Tibial artery (tissue), 4 donors: ENCODE results near the gene NFIB.

Experiments used
- DNase-seq, 2 donors: peaks; one replicate each; pipeline ENCODE4 v3.0.0-alpha.2; 2019
- H3K27ac ChIP-seq, 2 donors: fragments of 200-600 bp; sonication (generic) in 1 of 2; 1 replicate in 1 of 2; 2 replicates in 1 of 2; pipeline ENCODE4 v1.5.1; 2018 to 2019; ENCODE audit warnings: mild to moderate bottlenecking in 1 of 2
- H3K27me3 ChIP-seq, 2 donors: fragments of 200-600 bp; sonication (generic) in 1 of 2; one replicate each; pipeline versions ENCODE4 v1.5.1 to v1.6.0; 2016 to 2019
- H3K36me3 ChIP-seq, 3 donors: fragments of 200-600 bp; sonication (generic) in 2 of 3; one replicate each; pipeline ENCODE4 v1.5.1; 2016 to 2019; ENCODE audit warnings: mild to moderate bottlenecking in 2 of 3
- H3K4me1 ChIP-seq, 4 donors: fragments of 200-600 bp; sonication (generic) in 2 of 4; 1 replicate in 3 of 4; 2 replicates in 1 of 4; pipeline ENCODE4 v1.5.1; 2016 to 2019
- H3K4me3 ChIP-seq, 2 donors: fragments of 200-600 bp; sonication (generic) in 1 of 2; 1 replicate in 1 of 2; 2 replicates in 1 of 2; pipeline ENCODE4 v1.5.1; 2018 to 2019; ENCODE audit warnings: mild to moderate bottlenecking in 2 of 2
- H3K9me3 ChIP-seq, 3 donors: fragments of 200-600 bp; sonication (generic) in 1 of 3; one replicate each; pipeline ENCODE4 v1.5.1; 2016 to 2019
- intact Hi-C: fragments of 100-400 bp; cut with DNase I; formaldehyde crosslinking; loops from one replicate; pipeline ENCODE4 v1.15.0; 2023; ENCODE audit warnings: low total_unique reads
- TF ChIP-seq, protein P1 (sequence below), 2 experiments: fragments of 200-600 bp in 1 of 2; fragments of 450-650 bp in 1 of 2; IDR thresholded peaks; one replicate each; pipeline ENCODE4 v1.5.1; 2017 to 2019; ENCODE audit warnings: antibody characterized with exemption in 2 of 2, mild to moderate bottlenecking in 1 of 2, moderate library complexity in 1 of 2

The NFIB gene

DNA sequence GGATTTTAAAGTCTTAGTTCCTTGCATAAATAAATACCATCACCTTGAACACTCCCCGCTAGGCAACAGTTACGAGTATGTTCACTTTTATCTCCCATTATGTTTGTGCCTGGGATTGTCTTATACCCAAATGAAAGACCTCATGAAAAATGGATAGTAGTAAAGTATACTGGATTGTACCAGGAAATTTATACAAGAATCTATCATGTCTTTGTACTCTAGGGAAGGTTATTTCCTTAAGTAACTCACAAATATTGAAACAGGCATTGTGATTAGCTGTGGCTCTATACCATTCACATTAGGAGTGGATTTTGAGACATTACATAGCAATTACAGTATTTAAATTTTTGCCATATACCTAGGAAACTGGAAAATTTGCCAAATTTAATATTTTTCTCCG, 24.0 kb downstream of the NFIB start:
- Histone ChIP-seq H3K4me1 (peaks cover 0 to 80% (median 22%) of the 10 kb centered on the region in 4 donors), H3K36me3 (no peaks in the 10 kb centered on the region), H3K9me3 (no peaks in the 10 kb centered on the region), H3K27me3 (no peaks in the 10 kb centered on the region), H3K4me3 (no peak overlapping the region), H3K27ac (no peak overlapping the region)
- no peak for DNase-seq
- intact Hi-C loops, result no loop called here
- TF ChIP-seq, protein P1, sequence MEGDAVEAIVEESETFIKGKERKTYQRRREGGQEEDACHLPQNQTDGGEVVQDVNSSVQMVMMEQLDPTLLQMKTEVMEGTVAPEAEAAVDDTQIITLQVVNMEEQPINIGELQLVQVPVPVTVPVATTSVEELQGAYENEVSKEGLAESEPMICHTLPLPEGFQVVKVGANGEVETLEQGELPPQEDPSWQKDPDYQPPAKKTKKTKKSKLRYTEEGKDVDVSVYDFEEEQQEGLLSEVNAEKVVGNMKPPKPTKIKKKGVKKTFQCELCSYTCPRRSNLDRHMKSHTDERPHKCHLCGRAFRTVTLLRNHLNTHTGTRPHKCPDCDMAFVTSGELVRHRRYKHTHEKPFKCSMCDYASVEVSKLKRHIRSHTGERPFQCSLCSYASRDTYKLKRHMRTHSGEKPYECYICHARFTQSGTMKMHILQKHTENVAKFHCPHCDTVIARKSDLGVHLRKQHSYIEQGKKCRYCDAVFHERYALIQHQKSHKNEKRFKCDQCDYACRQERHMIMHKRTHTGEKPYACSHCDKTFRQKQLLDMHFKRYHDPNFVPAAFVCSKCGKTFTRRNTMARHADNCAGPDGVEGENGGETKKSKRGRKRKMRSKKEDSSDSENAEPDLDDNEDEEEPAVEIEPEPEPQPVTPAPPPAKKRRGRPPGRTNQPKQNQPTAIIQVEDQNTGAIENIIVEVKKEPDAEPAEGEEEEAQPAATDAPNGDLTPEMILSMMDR (IDR thresholded peaks at IDR 0.05), result no peak

DNA sequence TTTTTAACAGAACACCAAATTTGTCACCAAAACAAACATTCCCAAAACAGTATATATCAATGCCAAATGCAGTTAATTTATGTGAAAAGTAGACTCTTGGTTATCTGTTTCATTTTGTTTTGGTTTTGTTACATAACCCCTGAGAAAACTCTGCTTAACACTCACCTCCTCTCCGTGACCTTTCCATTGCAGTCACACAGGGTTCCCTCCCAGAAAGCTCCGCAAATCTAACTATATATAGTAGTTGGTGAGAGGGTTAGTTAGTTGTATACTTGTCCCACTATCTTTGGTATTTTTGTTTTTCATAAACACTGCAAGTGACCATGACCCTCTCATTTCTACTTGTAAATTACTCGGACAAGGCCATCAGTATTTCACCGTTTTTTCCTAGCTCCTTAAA, 25.5 kb downstream of the NFIB start:
- DNase-seq, result no peak
- intact Hi-C loops, result no loop called here

DNA sequence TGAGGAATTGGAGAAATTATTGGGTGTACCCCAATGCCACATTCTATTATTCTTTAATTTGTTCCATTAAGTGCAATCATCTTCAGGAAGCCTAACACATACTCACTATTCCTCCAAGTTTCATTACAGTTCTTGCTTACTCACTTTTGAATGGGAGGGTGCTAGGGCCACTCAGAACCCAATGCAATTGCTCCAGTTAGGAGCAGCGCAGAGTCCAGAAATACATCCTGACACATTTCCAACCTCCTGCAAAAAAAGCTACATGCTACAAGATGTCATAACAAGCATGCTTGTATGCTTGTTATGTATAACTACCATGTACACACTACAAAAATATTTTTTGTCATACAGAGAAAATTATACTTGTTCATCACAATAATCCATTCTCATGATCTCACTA, 27.8 kb downstream of the NFIB start:
- intact Hi-C loops, result no loop called here
- TF ChIP-seq, protein P1 (IDR thresholded peaks at IDR 0.05), result no peak
- Histone ChIP-seq H3K9me3 (no peaks in the 10 kb centered on the region), H3K36me3 (no peaks in the 10 kb centered on the region), H3K4me3 (no peak overlapping the region), H3K27me3 (no peaks in the 10 kb centered on the region), H3K27ac (no peak overlapping the region), H3K4me1 (peaks cover 0 to 83% (median 28%) of the 10 kb centered on the region in 4 donors)
- DNase-seq, result no peak

More for the DNA sequence above, 25.5 kb downstream of the NFIB start:
- Histone ChIP-seq H3K4me1 (peaks cover 0 to 80% (median 22%) of the 10 kb centered on the region in 4 donors), H3K4me3 (no peak overlapping the region), H3K27me3 (no peaks in the 10 kb centered on the region), H3K36me3 (no peaks in the 10 kb centered on the region), H3K27ac (peak overlapping the region in 1 of 2 donors; percentile 21), H3K9me3 (no peaks in the 10 kb centered on the region)
- TF ChIP-seq, protein P1 (IDR thresholded peaks at IDR 0.05), result no peak

DNA sequence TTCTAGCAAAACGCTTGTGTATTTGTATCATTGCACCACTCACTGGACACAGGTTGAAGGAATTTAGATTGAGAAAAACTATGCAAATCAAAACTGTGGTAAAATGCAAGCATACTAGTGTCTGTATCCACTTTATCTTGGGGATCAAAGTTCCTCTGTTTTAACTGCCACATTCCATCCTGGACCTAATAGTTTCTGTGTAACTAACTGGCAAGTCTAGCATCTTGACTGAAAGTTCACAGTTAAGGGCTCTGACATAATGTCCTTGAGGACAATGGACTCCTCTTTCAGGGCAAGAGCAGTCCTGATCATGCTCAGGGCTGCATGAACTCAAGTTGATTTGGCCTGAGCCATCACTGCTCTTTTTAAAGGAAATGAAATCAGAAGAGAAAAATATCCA, 30.7 kb downstream of the NFIB start:
- H3K4me3 ChIP-seq, result no peak overlapping the region
- intact Hi-C loops, result no loop called here
- TF ChIP-seq, protein P1 (IDR thresholded peaks at IDR 0.05), result no peak
- H3K4me1 ChIP-seq, result peaks cover 0 to 85% (median 27%) of the 10 kb centered on the region in 4 donors
- no peak for DNase-seq
- no peaks in the 10 kb centered on the region for H3K36me3 ChIP-seq
- H3K27ac ChIP-seq, result no peak overlapping the region
- H3K9me3 ChIP-seq, result no peaks in the 10 kb centered on the region
- no peaks in the 10 kb centered on the region for H3K27me3 ChIP-seq

DNA sequence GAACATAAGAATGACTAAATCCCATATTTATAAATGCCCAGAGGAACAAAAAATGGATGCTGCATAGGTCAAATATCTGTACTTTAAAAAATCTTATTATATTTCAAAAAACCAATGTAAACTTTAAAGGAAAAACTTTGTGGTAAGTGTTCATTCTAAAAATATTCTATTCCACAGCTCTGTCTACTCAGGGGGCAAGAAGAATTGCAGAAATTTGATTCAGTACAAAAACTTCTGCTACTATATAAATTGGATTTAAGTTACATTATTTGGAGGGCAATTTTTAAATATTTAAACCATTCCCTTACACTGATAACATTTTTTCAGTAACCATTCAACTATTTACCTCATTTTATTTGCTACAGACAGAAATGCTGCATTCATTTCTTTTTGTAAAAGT, 32.1 kb downstream of the NFIB start:
- intact Hi-C loops, result no loop called here
- Histone ChIP-seq H3K27ac (no peak overlapping the region), H3K27me3 (no peaks in the 10 kb centered on the region), H3K36me3 (no peaks in the 10 kb centered on the region), H3K9me3 (no peaks in the 10 kb centered on the region), H3K4me1 (peaks cover 0 to 91% (median 28%) of the 10 kb centered on the region in 4 donors), H3K4me3 (no peak overlapping the region)
- DNase-seq, result no peak
- TF ChIP-seq, protein P1 (IDR thresholded peaks at IDR 0.05), result no peak
